Body of pancreas (tissue), 4 donors: ENCODE measurements around the gene UCP2. TPM values are rescaled to one million over a fixed set of nuclear protein-coding genes. Genes with fewer than 3 reads are reported as not detected.
A peak's percentile ranks its signal among the peaks of the same experiment; 100 is the strongest.

Experiments
- ATAC-seq: fragments of 150-250 bp; one replicate; pipeline ENCODE4 v1.9.1; 2016
- DNase-seq, 4 donors: peaks; one replicate each; pipeline ENCODE4 v3.0.0-alpha.2; 2019
- H3K27ac ChIP-seq, 4 donors: fragments of 200-600 bp; sonication (generic); 1 replicate in 3 of 4; 2 replicates in 1 of 4; pipeline versions ENCODE4 v1.5.1 to v1.6.1; 2016 to 2019; ENCODE audit warnings: mild to moderate bottlenecking in 1 of 4, mixed read lengths in 1 of 4, moderate library complexity in 1 of 4
- H3K27me3 ChIP-seq, 2 donors: fragments of 200-600 bp; sonication (generic); one replicate each; pipeline ENCODE4 v1.6.0; 2016; ENCODE audit warnings: mild to moderate bottlenecking in 1 of 2
- H3K36me3 ChIP-seq, 2 donors: fragments of 200-600 bp; sonication (generic); replicated peaks in 1 of 2; 2 replicates each; pipeline ENCODE4 v1.5.1; 2016; ENCODE audit warnings: low read depth in 2 of 2; ENCODE audit not compliant: insufficient read depth in 1 of 2
- H3K4me1 ChIP-seq: fragments of 200-600 bp; sonication (generic); one replicate; pipeline ENCODE4 v1.6.0; 2016
- H3K4me3 ChIP-seq, 2 donors: fragments of 200-600 bp; sonication (generic); 1 replicate in 1 of 2; 2 replicates in 1 of 2; pipeline ENCODE4 v1.5.1; 2016 to 2019
- H3K9me3 ChIP-seq, 3 donors: fragments of 200-600 bp; sonication (generic); 1 replicate in 2 of 3; 2 replicates in 1 of 3; pipeline ENCODE4 v1.5.1; 2016
- POLR2A ChIP-seq, 3 donors: fragments of 450-650 bp; IDR thresholded peaks; one replicate each; pipeline ENCODE4 v1.6.1; 2016; ENCODE audit warnings: antibody characterized with exemption in 3 of 3, mild to moderate bottlenecking in 2 of 3
- WGBS, 2 donors: methylation state at CpG; one replicate each; pipeline ENCODE4 v1.1.5; 2017; 5-methylcytosine and 5-hydroxymethylcytosine counted together
- intact Hi-C: fragments of 100-400 bp; cut with DNase I; formaldehyde crosslinking; loops from one replicate; pipeline ENCODE4 v1.15.1; 2023
- total RNA-seq, 2 donors: library from RNA; depleted of rRNA; stranded (reverse); fragments of >200 nt; gene quantifications; one replicate each; pipeline ENCODE4 v1.1.0, GENCODE V29; 2016
- TF ChIP-seq, protein P1 (sequence below), 7 experiments: fragments of 450-650 bp in 4 of 7; fragments of 200-600 bp in 3 of 7; sonication (generic) in 3 of 7; IDR thresholded peaks; one replicate each; pipeline ENCODE4 v1.5.1; 2016 to 2019; ENCODE audit warnings: antibody characterized with exemption in 7 of 7

Gene UCP2, protein sequence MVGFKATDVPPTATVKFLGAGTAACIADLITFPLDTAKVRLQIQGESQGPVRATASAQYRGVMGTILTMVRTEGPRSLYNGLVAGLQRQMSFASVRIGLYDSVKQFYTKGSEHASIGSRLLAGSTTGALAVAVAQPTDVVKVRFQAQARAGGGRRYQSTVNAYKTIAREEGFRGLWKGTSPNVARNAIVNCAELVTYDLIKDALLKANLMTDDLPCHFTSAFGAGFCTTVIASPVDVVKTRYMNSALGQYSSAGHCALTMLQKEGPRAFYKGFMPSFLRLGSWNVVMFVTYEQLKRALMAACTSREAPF
- 10 to 100 TPM; 10.9 to 17.1 TPM for total RNA-seq

DNA sequence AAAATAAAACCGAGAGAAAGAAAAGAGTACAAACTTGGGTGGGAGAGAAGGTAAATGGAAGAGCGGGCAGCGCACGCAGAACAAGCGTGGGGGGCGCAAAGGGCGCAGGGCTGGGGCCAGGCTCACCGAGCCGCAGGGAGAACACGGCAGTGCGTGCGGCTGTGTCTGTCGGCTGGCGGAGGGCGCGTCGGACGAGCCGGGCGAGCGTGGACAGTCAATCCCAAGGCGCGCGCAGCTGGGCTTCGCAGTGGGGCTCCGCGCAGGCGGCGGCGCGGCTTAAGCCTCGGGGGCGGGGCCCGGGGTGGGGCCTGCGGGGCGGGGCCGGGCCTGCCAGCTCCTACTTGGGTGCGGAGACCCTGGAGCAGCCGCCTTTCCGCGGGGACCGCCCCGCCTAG is at the start of gene UCP2:
Gene UCP2 (minus strand): TSS at position 249 of the 395 bp plus-strand sequence. CDS start 4,465 bp downstream, outside the sequence.
- Histone ChIP-seq H3K27ac (peak within 1 kb of the TSS; percentile 36 to 90 (median 87)), H3K9me3 (no peaks in the 10 kb centered on the region), H3K4me1 (peaks cover 37% of the 10 kb centered on the region), H3K4me3 (peak within 1 kb of the TSS; percentile 10 to 52), H3K27me3 (no peaks in the 10 kb centered on the region), H3K36me3 (no peaks in the 10 kb centered on the region)
- DNase-seq: peak; percentile 75 to 86 (median 83)
- ATAC-seq: peak; percentile 78
- intact Hi-C loops: no loop called here
- 6 to 29% methylated on average over 7 to 37 of the region's 43 CpGs for WGBS, 2 donors
- no peak for TF ChIP-seq POLR2A (IDR thresholded peaks at IDR 0.05)
- TF ChIP-seq, protein P1, sequence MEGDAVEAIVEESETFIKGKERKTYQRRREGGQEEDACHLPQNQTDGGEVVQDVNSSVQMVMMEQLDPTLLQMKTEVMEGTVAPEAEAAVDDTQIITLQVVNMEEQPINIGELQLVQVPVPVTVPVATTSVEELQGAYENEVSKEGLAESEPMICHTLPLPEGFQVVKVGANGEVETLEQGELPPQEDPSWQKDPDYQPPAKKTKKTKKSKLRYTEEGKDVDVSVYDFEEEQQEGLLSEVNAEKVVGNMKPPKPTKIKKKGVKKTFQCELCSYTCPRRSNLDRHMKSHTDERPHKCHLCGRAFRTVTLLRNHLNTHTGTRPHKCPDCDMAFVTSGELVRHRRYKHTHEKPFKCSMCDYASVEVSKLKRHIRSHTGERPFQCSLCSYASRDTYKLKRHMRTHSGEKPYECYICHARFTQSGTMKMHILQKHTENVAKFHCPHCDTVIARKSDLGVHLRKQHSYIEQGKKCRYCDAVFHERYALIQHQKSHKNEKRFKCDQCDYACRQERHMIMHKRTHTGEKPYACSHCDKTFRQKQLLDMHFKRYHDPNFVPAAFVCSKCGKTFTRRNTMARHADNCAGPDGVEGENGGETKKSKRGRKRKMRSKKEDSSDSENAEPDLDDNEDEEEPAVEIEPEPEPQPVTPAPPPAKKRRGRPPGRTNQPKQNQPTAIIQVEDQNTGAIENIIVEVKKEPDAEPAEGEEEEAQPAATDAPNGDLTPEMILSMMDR (IDR thresholded peaks at IDR 0.05): no peak

DNA sequence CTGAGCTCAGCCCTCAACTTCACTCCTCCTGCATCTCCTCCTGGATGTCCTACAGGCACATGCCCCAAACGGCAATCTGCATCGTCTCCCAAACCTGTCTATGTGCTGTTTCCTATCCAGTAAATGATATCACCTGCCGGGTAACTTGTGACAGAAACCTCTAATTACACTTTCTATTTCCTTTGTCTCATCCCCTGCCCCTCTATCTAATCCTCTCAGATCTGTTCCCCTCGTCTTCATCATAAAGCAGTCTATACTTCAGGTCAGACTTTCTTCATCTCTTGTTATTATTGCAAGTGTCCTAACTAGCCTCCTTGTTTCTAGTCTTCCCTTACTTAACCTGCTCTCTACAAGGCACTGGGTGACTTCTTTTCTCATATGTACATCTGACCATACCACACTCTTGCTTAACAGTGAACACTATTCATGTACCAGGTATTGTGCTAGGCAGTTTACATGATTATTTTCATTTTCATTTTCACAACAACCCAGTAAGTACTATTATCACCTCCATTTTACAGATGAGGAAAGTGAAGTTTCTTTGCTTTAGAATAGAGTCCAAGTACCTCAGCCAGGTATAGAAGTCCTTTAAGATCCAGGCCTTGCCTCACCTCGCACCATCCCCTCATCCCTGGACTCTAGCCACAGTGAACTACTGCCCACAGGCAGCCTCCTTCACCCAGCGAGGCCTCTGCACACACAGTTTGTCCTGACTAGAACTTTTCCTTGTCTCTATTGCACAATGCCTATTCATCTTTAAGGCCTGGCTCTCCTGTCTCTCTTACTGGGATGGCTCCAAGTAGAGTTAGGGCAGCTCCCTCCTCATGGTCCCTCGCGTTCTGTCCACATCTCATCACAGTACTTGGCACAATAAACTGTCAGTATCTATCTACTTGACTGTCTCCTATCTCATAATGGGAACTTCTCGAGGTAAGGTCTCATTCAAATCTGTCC is 48.4 kb upstream of the UCP2 start:
- Histone ChIP-seq H3K27me3 (no peaks in the 10 kb centered on the region), H3K27ac (no peak overlapping the region), H3K9me3 (no peaks in the 10 kb centered on the region), H3K4me3 (no peak overlapping the region), H3K36me3 (peaks cover 4 to 5% of the 10 kb centered on the region in 2 donors), H3K4me1 (peaks cover 8% of the 10 kb centered on the region)
- intact Hi-C loops: no loop called here
- 92 to 93% methylated on average over 9 of the region's 9 CpGs for WGBS, 2 donors
- no peak for DNase-seq
- TF ChIP-seq, protein P1 (IDR thresholded peaks at IDR 0.05): no peak
- TF ChIP-seq POLR2A (IDR thresholded peaks at IDR 0.05): no peak
- ATAC-seq: no peak

DNA sequence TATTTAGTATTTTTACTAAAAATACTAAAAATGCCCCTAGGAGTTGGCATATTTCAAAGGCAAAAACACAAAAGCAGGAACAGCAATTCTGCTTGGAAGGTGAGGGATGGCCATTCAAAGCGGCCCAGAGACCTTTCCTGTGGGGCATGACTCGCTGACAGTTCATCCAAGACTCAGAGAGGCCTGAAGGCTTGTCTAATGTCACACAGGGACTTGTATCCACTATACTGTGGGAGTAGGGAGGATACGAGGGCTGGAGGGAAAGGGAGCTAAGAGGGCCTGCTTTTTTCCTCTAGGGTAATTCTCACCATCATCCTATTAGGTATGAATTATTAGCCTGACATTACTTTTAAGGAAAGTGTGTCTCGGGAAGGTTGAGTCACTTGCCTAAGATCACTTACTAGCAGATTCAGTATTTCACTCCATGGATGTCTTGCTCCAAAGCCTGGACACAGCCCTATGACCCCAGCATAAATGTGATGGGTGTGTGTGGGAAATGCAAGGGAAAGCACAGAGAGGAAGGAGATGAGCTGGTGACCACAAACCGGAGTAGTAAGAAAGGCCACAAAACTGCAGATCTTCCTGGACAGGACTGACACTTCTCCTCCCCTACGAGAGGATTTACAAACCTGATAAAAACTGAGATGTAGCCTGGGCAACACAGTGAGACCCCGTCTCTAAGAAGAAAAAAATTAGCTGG is 43.0 kb upstream of the UCP2 start:
- TF ChIP-seq, protein P1 (IDR thresholded peaks at IDR 0.05): no peak
- TF ChIP-seq POLR2A (IDR thresholded peaks at IDR 0.05): no peak
- DNase-seq (no peak), ATAC-seq (no peak)
- H3K27me3 ChIP-seq: no peaks in the 10 kb centered on the region
- no peaks in the 10 kb centered on the region for H3K9me3 ChIP-seq
- H3K4me3 ChIP-seq: no peak overlapping the region
- peaks cover 4% of the 10 kb centered on the region for H3K4me1 ChIP-seq
- 73 to 90% methylated on average over 7 of the region's 7 CpGs for WGBS, 2 donors
- intact Hi-C loops: no loop called here
- H3K27ac ChIP-seq: no peak overlapping the region
- no peaks in the 10 kb centered on the region for H3K36me3 ChIP-seq

DNA sequence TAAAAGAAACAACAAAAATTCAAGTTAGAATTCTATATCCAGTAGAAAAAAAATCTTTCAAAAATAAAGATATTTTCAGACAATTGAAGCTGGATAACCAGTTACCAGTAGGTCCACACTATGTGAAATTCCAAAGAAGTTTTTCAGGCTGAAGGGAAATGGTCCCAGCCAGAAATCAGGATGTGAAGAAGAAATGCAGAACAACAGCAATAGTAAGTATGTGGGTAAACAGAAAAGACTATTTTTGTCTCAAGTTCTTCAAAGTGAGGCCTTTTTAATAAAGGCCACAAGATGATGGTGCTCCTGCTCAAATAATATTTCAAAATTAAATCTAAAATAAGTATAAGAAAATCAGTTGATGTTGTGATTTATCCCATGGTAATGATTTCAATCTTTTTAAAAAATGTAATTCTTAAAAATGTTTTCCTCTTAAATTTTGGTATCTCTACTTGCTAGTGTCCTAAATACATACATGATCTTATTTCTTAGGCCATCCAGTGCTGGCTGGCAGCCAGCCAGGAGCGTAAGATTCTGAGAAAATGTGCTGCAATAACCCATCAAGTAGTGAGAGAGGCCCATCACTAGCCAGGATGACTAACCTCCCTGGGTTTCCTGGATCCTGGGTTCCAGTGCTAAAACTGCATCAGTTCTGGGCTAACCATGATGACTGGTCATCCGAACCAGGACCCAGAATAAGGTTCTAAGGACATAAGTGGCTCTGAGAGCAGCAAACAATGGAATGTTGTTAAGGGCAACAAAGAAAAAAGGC is 41.8 kb upstream of the UCP2 start:
- no peak for ATAC-seq
- intact Hi-C loops: no loop called here
- DNase-seq: peak in 3 of 4 donors; percentile 37 to 56 (median 54)
- Histone ChIP-seq H3K36me3 (no peaks in the 10 kb centered on the region), H3K9me3 (no peaks in the 10 kb centered on the region), H3K27me3 (no peaks in the 10 kb centered on the region), H3K4me3 (no peak overlapping the region), H3K4me1 (peaks cover 12% of the 10 kb centered on the region), H3K27ac (no peak overlapping the region)
- WGBS, 2 donors: 70 to 78% methylated on average over 2 of the region's 2 CpGs
- TF ChIP-seq, protein P1 (IDR thresholded peaks at IDR 0.05): no peak
